ENCODE data around the gene OTOP1.
"Not testable (repeated sequence)": the region's sequence is repeated elsewhere in the genome, so short reads cannot be mapped to it uniquely, and the experiment has no call there.

GRCh38 chr4:4249342-4249741, 22.6 kb upstream of the OTOP1 start:
- not testable (repeated sequence) for TF ChIP-seq FOXM1 (IDR thresholded peaks at IDR 0.05; ENCODE audit: borderline replicate concordance); SP1 (IDR thresholded peaks at IDR 0.05); TARDBP (IDR thresholded peaks at IDR 0.05); FOXK2 (IDR thresholded peaks at IDR 0.05); L3MBTL2 (conservative IDR thresholded peaks at IDR 0.05); SUZ12 (IDR thresholded peaks at IDR 0.05); ARNT (IDR thresholded peaks at IDR 0.05); FOXA1 (IDR thresholded peaks at IDR 0.05); ZNF384 (IDR thresholded peaks at IDR 0.05); HDGF (IDR thresholded peaks at IDR 0.05; ENCODE audit: borderline replicate concordance); ELF4 (IDR thresholded peaks at IDR 0.05); LEF1 (IDR thresholded peaks at IDR 0.05; ENCODE audit: borderline replicate concordance)
